Fibroblast of the aortic adventitia (primary cell): ENCODE results near the gene MPC2. TPM values are rescaled to one million over a fixed set of nuclear protein-coding genes. Genes with fewer than 3 reads are reported as not detected.

Source experiments
- DNase-seq: peaks from one replicate; pipeline ENCODE4 v3.0.0-alpha.2; 2010; ENCODE audit warnings: low read depth
- H3K4me3 ChIP-seq: 2 replicates; pipeline ENCODE4 v1.5.1; 2011; ENCODE audit warnings: low read depth, mild to moderate bottlenecking, control low read depth, low read length, moderate library complexity
- CTCF ChIP-seq: IDR thresholded peaks from 2 replicates; pipeline ENCODE4 v1.5.1; 2011; ENCODE audit warnings: mild to moderate bottlenecking, low read length, control low read depth, inconsistent platforms; ENCODE audit not compliant: insufficient read depth
- total RNA-seq: library from RNA; depleted of rRNA; stranded (reverse); fragments of >200 nt; gene quantifications from 2 replicates; pipeline ENCODE4 v1.2.3, GENCODE V29; 2012; ENCODE audit warnings: low replicate concordance

The MPC2 gene
- 14.9 and 49.3 TPM in 2 replicates for total RNA-seq

GRCh38 chr1:167936930-167937708 lies at the start of gene MPC2:
TSS of gene MPC2 (minus strand) at chr1:167937072. CDS start at chr1:167935841, 1,231 bp downstream.
- DNase-seq: peak; percentile 76
- H3K4me3 ChIP-seq: peak within 1 kb of the TSS; percentile 88
- no peak for TF ChIP-seq CTCF

GRCh38 chr1:167984886-167985489 lies 48.1 kb upstream of the MPC2 start:
- no peak overlapping the region for H3K4me3 ChIP-seq
- no peak for TF ChIP-seq CTCF
- peak; percentile 16 for DNase-seq

- DNase-seq: no peak
- TF ChIP-seq CTCF: no peak
- H3K4me3 ChIP-seq: no peak overlapping the region
These were observed 47.0 kb upstream of the MPC2 start for GRCh38 chr1:167983797-167984420.

GRCh38 chr1:167981933-167982332 lies 45.1 kb upstream of the MPC2 start:
- no peak for DNase-seq
- H3K4me3 ChIP-seq: no peak overlapping the region
- TF ChIP-seq CTCF: no peak

GRCh38 chr1:167977245-167977644 lies 40.4 kb upstream of the MPC2 start:
- no peak overlapping the region for H3K4me3 ChIP-seq
- no peak for TF ChIP-seq CTCF
- no peak for DNase-seq

GRCh38 chr1:167974698-167975097 lies 37.8 kb upstream of the MPC2 start:
- DNase-seq: no peak
- H3K4me3 ChIP-seq: no peak overlapping the region
- TF ChIP-seq CTCF: no peak
